IPS-18c (cell line): Measurements from ENCODE around the gene C12orf43.
"Not testable (repeated sequence)": the region's sequence is repeated elsewhere in the genome, so short reads cannot be mapped to it uniquely, and the experiment has no call there.

Source experiments
- H3K4me3 ChIP-seq: 2 replicates; pipeline ENCODE4 v1.7.0; 2013; ENCODE audit warnings: low read depth, mild to moderate bottlenecking, low read length, moderate library complexity; ENCODE audit not compliant: insufficient read depth
- H3K9me3 ChIP-seq: one replicate; pipeline ENCODE4 v1.6.1; 2013; ENCODE audit warnings: mild to moderate bottlenecking, low read length, moderate library complexity; ENCODE audit not compliant: control insufficient read depth, insufficient read depth

C12orf43 gene

DNA sequence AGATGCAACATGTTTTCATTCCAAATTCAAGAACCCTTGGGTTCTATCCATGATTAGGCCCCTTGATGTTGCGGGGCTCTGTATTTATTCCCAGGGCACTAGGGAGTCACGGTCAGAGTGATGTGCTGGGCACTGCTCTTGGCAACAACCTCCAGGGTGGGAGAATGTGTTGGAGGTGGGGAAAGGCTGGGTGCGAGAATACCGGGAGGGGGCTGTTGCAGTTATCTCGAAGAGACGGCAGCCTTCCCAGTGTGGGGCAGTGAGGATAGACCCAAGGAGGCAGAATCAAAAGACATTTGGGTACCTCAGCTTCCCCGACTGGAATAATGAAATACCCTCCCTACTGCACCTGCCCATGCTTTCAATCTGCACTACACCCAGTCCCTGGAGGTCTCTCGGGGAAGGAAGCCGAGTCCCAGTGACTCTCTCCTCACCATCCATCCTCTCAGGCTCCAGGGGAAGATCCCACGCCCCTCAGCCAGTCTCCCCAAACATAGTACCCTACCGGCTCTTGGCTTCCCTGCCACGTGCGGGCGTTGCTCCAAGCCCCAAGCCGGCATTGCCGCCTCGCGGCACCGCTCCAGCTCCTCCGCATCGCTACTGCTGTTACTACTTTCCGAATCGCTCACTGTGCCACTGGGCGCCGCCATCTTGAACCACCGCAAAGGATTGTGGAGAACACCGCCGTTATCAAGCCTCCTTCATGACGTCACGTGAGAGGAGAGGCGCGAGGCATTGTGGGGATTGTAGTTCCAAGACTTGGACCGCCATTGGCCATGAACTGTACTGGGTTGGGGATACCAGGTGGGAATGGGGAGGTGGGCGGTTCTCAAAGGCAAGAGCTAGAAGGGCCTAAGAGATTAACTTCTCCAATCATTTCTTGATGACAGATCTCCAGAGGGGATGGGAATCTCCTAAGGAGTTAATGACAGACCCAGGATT is at the start of gene C12orf43:
C12orf43 (minus strand) TSS at position 663 of the 942 bp plus-strand sequence; CDS start at position 650, 13 bp downstream.
- Histone ChIP-seq H3K9me3 (no peaks in the 10 kb centered on the region), H3K4me3 (peak within 1 kb of the TSS; percentile 96)

GRCh38 chr12:121065345-121065744 is 49.1 kb upstream of the C12orf43 start:
- H3K4me3 ChIP-seq, result no peak overlapping the region
- H3K9me3 ChIP-seq, result peaks cover 2% of the 10 kb centered on the region

DNA sequence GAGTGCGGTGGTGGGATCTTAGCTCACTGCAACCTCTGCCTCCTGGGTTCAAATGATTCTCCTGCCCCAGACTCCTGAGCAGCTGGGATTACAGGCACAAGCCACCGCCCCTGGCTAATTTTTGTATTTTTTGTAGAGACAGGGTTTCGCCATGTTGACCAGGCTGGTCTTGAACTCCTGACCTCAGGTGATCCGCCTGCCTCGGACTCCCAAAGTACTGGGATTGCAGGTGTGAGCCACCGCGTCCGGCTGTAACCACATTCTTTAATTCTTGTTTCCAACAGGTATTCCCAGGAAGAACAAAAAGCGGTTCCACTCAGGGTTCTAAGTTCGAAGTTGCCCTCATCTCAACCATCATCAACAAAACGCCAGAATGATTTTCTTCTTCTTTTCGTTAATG is 48.3 kb upstream of the C12orf43 start:
- not testable (repeated sequence) for H3K4me3 ChIP-seq, H3K9me3 ChIP-seq

DNA sequence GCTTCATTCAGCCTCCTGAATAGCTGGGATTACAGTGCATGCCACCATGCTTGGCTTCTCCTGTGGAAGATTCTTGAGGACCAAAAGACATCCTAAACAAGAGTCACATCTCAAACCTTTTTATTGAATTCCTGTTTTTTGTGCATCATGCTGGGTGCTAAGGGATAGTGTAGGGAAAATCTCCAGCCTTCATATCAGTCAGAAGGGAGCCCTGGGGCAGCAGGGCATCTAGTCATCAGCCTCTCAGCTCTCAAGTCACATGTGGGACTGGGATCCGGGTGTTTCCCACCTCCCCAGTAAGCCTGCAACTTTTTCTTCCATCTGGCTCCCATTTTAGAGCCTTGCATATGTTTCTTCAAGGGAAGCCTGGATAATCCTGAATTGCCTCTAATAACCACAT is 47.8 kb upstream of the C12orf43 start:
- H3K9me3 ChIP-seq, result peaks cover 2% of the 10 kb centered on the region
- H3K4me3 ChIP-seq, result no peak overlapping the region

- Histone ChIP-seq H3K9me3 (peaks cover 2% of the 10 kb centered on the region), H3K4me3 (no peak overlapping the region)
Observed at GRCh38 chr12:121062391-121063045, 46.2 kb upstream of the C12orf43 start.

DNA sequence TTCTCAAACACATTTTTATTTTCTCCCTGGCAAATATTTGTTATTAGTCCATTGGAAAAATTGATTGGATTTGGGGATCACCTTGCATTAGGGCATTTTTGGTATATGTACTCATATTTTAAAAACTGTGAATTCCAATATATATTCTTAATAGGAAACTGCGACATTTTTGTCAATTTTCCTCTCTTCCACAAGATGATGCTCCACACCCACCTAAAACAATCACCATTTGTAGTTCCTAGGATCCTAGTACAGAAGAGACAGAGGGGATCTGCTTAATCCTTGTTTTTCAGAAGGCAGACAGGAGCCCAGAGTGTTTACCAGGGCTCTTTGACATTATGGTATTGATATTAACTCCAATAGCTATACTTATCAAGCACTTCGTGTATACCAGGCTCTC is 45.5 kb upstream of the C12orf43 start:
- H3K4me3 ChIP-seq, result no peak overlapping the region

DNA sequence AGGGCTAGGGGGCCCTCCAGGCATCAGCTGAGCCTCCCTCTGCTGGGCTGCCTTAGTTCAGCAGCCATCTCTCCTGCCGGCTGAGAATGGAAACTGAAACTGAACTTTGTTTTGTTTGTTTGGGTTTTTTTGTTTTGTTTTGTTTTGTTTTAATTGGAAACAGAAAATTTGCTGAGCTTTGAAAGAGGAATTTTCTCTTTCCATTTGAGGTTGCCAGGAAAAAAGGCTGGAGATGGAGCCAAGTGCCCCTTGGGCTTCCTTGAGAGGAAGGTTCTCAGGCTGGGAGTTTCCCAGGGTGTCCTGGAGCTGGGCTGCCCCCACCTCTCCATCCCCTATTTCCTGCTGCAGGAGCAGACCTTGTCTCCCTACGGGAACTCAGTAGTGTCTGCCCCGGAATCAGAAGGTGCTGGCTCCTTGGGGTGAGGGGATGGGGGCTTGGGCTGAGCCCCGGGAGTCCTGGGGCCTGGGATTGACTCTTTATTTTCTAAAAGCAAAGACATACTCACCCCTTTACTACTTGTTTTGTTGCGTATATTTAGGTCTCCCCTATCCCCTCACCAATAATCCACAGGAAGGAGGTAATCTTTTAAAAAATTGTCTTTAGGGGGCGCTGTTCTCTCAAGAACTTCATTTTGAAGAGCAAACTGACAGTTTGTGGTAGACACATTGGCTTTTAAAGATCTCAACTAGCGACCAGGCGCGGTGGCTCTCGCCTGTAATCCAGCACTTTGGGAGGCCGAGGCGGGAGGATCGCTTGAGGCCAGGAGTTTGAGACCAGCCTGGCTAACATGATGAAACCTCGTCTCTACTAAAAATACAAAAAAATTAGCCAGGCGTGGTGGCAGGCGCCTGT is 44.1 kb upstream of the C12orf43 start:
- H3K9me3 ChIP-seq, result no peaks in the 10 kb centered on the region
- peak overlapping the region; percentile 20; the same call in 1 of the 2 replicates for H3K4me3 ChIP-seq

More for the DNA sequence above, 45.5 kb upstream of the C12orf43 start:
- peaks cover 2% of the 10 kb centered on the region for H3K9me3 ChIP-seq

DNA sequence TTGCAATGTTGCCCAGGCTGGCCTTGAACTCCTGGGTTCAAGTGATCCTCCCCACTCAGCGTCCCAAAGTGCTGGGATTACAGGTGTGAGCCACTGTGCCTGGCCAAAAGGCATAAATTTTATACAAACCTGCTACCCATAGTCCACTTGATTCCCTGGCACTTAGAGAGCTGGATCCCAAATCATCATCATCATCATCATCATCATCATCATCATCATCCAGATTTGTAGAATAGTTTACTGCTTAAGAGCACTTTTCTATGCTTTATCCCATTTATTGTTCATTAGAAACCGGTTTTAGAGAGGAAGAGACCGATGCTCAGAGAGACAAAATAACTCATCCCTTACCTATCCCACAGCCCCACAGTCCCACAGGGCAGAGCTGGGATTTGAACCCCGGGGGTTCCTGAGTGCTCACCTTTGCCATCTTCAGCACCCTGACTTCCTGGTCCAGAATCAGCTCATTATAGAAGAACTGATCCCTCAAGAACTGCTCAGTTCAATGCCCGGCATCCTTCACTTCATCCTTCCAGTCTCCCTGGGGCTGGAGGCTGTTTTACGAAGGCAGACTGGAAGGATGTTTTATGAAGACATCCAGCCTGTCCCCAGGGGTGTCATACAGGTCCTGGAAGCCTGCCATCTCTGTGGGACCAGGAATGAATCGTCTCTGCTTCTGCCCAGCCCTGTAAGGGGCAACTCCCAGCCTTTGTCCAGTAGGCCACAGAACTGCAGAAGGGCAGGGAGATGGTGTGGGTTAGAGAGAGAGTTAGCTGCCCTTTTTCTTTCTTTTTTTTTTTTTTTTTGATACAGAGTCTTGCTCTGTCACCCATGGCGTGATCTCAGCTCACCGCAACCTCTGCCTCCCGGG is 43.0 kb upstream of the C12orf43 start:
- no peak overlapping the region for H3K4me3 ChIP-seq
- H3K9me3 ChIP-seq, result no peaks in the 10 kb centered on the region

- Histone ChIP-seq H3K4me3 (no peak overlapping the region), H3K9me3 (no peaks in the 10 kb centered on the region)
Observed at GRCh38 chr12:121057794-121058193, 41.5 kb upstream of the C12orf43 start.

- Histone ChIP-seq H3K4me3 (no peak overlapping the region), H3K9me3 (no peaks in the 10 kb centered on the region)
Observed at GRCh38 chr12:121053706-121054105, 37.4 kb upstream of the C12orf43 start.

DNA sequence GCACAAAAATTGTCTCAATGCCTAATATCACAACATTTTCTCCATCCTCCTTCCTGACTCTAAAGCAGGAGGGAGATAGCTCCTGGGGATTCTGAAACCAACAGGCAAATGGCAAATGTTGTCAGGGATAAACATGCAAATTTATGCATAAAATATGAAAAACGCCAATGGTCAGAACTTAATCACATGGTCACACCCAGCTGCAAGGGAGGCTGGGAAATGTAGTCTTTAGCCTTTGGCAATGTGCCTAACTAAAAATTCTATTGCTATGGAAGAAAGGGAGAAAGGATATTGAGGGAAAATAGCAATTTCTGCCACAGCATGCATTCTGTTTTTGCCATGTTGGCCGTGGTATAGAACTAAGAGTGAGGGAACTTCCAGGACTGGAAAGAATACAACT is 34.4 kb upstream of the C12orf43 start:
- Histone ChIP-seq H3K9me3 (no peaks in the 10 kb centered on the region), H3K4me3 (no peak overlapping the region)

GRCh38 chr12:121048442-121048841 is 32.2 kb upstream of the C12orf43 start:
- Histone ChIP-seq H3K4me3 (no peak overlapping the region), H3K9me3 (no peaks in the 10 kb centered on the region)

- not testable (repeated sequence) for H3K9me3 ChIP-seq
Observed at GRCh38 chr12:121047400-121047799, 31.1 kb upstream of the C12orf43 start.

DNA sequence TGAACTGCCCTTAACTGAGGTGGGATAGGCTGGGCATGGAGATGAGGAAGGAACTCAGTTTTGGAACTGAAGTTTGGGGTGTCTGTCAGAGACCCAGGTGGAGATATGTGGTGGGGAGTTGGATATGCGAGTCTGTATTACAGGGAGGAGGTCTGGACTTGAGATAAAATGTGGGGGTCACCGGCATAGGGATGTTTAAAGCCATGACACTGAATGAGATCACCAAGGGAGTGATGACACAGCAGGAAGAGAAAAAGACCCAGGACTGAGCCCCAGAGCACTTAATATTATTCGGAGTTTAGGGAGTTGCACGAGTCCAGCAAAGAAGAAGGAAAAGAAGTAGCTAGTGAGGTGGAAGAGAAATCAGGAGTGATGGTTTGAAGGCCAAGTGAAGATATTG is 26.8 kb upstream of the C12orf43 start:
- Histone ChIP-seq H3K9me3 (no peaks in the 10 kb centered on the region), H3K4me3 (no peak overlapping the region)

More at GRCh38 chr12:121047400-121047799, 31.1 kb upstream of the C12orf43 start:
- not testable (repeated sequence) for H3K4me3 ChIP-seq

DNA sequence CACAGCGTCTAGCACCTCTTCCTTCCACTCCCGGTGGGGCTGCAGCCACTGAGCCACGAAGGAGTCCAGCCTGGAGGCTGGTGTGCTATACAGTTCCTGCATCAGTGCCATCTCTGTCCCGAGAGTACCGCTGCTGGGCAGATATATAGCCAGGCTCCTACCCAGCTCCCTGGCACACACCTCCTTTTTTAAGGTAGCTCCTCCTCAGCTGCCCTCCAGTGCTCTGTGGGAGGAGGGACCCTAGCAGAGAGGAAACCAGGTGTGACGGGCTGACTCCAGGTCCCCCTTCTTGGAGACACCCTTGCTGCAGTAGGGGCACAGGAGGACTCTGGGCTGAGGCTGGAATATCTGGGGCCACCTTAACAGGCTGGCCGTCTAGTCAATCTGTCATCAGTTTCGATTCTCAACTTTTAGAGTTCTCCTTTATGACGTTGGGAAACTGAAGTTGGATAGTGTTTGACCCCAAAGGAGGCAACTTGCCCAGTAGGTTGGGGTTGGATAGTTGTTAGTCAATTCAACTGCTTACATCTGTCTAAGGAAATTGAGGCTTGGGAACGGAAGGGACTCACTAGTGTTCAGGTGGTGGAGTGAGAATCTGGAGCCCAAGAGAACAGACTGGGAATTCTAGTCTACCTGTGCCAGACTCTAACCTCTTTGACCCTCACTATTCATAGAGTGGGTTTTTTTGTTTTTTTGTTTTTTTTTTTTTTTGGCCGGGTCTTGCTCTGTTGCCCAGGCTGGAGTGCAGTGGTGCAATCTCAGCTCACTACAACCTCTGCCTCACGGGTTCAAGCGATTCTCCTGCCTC is 22.8 kb upstream of the C12orf43 start, which contains the start of gene OASL:
OASL (minus strand) TSS at position 386 of the 808 bp plus-strand sequence; CDS start at position 111, 275 bp downstream.
- Histone ChIP-seq H3K4me3 (no peak within 1 kb of the TSS), H3K9me3 (no peaks in the 10 kb centered on the region)
